ENCODE measurements around the gene EGLN1.

The EGLN1 gene

GRCh38 chr1:231332761-231333160 is 89.3 kb downstream of the EGLN1 start:
- H3K4me1 ChIP-seq, result peaks cover 5 to 47% (median 29%) of the 10 kb centered on the region in 4 donors
- no peaks in the 10 kb centered on the region for H3K27me3 ChIP-seq
- H3K4me3 ChIP-seq, result no peak overlapping the region
- no peaks in the 10 kb centered on the region for H3K9me3 ChIP-seq
- DNase-seq, result no peak
- intact Hi-C loops (cut with DNase I; ENCODE audit: low total_unique reads), result no loop called here
- H3K27ac ChIP-seq, result no peak overlapping the region
- peaks cover 5% of the 10 kb centered on the region in 3 donors for H3K36me3 ChIP-seq
- no peak for TF ChIP-seq CTCF (IDR thresholded peaks at IDR 0.05)

- intact Hi-C loops (cut with DNase I; ENCODE audit: low total_unique reads), result no loop called here
- H3K9me3 ChIP-seq, result no peaks in the 10 kb centered on the region
- no peak overlapping the region for H3K4me3 ChIP-seq
- H3K27me3 ChIP-seq, result no peaks in the 10 kb centered on the region
- no peak for DNase-seq
- H3K27ac ChIP-seq, result no peak overlapping the region
- peaks cover 5% of the 10 kb centered on the region in 3 donors for H3K36me3 ChIP-seq
- TF ChIP-seq CTCF (IDR thresholded peaks at IDR 0.05), result no peak
- peaks cover 0 to 20% (median 7%) of the 10 kb centered on the region in 4 donors for H3K4me1 ChIP-seq
Observed at GRCh38 chr1:231329483-231329882, 92.6 kb downstream of the EGLN1 start.

- Histone ChIP-seq H3K4me3 (no peak overlapping the region), H3K9me3 (no peaks in the 10 kb centered on the region), H3K4me1 (peaks cover 0 to 2% (median 0%) of the 10 kb centered on the region in 4 donors), H3K27me3 (no peaks in the 10 kb centered on the region), H3K36me3 (peaks cover under 1 to 5% (median 5%) of the 10 kb centered on the region in 3 donors), H3K27ac (no peak overlapping the region)
- TF ChIP-seq CTCF (IDR thresholded peaks at IDR 0.05), result no peak
- intact Hi-C loops (cut with DNase I; ENCODE audit: low total_unique reads), result no loop called here
- DNase-seq, result no peak
Observed at GRCh38 chr1:231327617-231328016, 94.5 kb downstream of the EGLN1 start.

- Histone ChIP-seq H3K4me1 (no peaks in the 10 kb centered on the region), H3K36me3 (peaks cover 0 to 4% (median 0%) of the 10 kb centered on the region in 3 donors), H3K27ac (no peak overlapping the region), H3K4me3 (no peak overlapping the region), H3K27me3 (no peaks in the 10 kb centered on the region), H3K9me3 (no peaks in the 10 kb centered on the region)
- TF ChIP-seq CTCF (IDR thresholded peaks at IDR 0.05), result no peak
- intact Hi-C loops (cut with DNase I; ENCODE audit: low total_unique reads), result no loop called here
- no peak for DNase-seq
Observed at GRCh38 chr1:231326248-231326647, 95.8 kb downstream of the EGLN1 start.

- no peaks in the 10 kb centered on the region for H3K27me3 ChIP-seq
- H3K4me1 ChIP-seq, result no peaks in the 10 kb centered on the region
- TF ChIP-seq CTCF (IDR thresholded peaks at IDR 0.05), result no peak
- H3K9me3 ChIP-seq, result no peaks in the 10 kb centered on the region
- H3K4me3 ChIP-seq, result no peak overlapping the region
- DNase-seq, result no peak
- intact Hi-C loops (cut with DNase I; ENCODE audit: low total_unique reads), result no loop called here
- no peaks in the 10 kb centered on the region for H3K36me3 ChIP-seq
- H3K27ac ChIP-seq, result no peak overlapping the region
Observed at GRCh38 chr1:231324660-231325059, 97.4 kb downstream of the EGLN1 start.

Data from tibial artery (tissue), 4 donors.